Activated CD8-positive, alpha-beta T cell treated with anti-CD3 and anti-CD28 coated beads for 36 hours (primary cell): ENCODE measurements around the gene EVI5L. TPM values are rescaled to one million over a fixed set of nuclear protein-coding genes. Genes with fewer than 3 reads are reported as not detected.

ENCODE experiments used
- ATAC-seq: fragments of 200-7000 bp; cut with Tn5 transposase; one replicate; pipeline ENCODE4 v1.10.0; 2021; ENCODE audit warnings: mild to moderate bottlenecking, moderate library complexity
- CTCF ChIA-PET: fragments of 350-600 bp; sonication (Branson Sonifier 250); formaldehyde crosslinking; loops from one replicate; lab custom pipeline; 2021; ENCODE audit warnings: antibody characterized with exemption; lab: Charles Lee
- POLR2A ChIA-PET: fragments of 350-600 bp; sonication (Branson Sonifier 250); formaldehyde crosslinking; loops from one replicate; lab custom pipeline; 2021; ENCODE audit warnings: antibody characterized with exemption; lab: Charles Lee
- DNase-seq: peaks from one replicate; pipeline ENCODE4 v3.0.0-alpha.2; 2020
- H3K27ac Mint-ChIP-seq: one replicate; pipeline ENCODE4 v1.8.0; 2021; ENCODE audit warnings: mild to moderate bottlenecking, mixed read lengths
- H3K27me3 Mint-ChIP-seq: one replicate; pipeline ENCODE4 v1.8.0; 2021; ENCODE audit warnings: mixed read lengths
- H3K36me3 Mint-ChIP-seq: one replicate; pipeline ENCODE4 v1.8.0; 2021; ENCODE audit warnings: low read depth, mixed read lengths
- H3K4me1 Mint-ChIP-seq: one replicate; pipeline ENCODE4 v1.8.0; 2021; ENCODE audit warnings: low read depth, mixed read lengths
- H3K4me3 Mint-ChIP-seq: one replicate; pipeline ENCODE4 v1.8.0; 2021; ENCODE audit warnings: mild to moderate bottlenecking, moderate library complexity, mixed read lengths
- H3K9me3 Mint-ChIP-seq: one replicate; pipeline ENCODE4 v1.8.0; 2021; ENCODE audit warnings: mixed read lengths
- CTCF ChIP-seq: fragments of 200-600 bp; IDR thresholded peaks from one replicate; pipeline ENCODE4 v1.8.0; 2022; ENCODE audit warnings: antibody characterized with exemption, mild to moderate bottlenecking
- intact Hi-C: fragments of 100-400 bp; cut with micrococcal nuclease; formaldehyde crosslinking; loops from one replicate; pipeline ENCODE4 v1.10.0; 2022
- total RNA-seq, 2 experiments: library from RNA; stranded (reverse); gene quantifications; one replicate each; pipeline ENCODE4 v1.2.3, GENCODE V29; 2021

EVI5L gene
- total RNA-seq, 2 experiments from 2014 or later = 3.4 to 3.9 TPM

- no peak overlapping the region for H3K27ac Mint-ChIP-seq
- intact Hi-C loops = no loop called here
- DNase-seq (no peak), ATAC-seq (no peak)
- H3K4me1 Mint-ChIP-seq = no peaks in the 10 kb centered on the region
- H3K4me3 Mint-ChIP-seq = no peak overlapping the region
- TF ChIP-seq CTCF = no peak
- H3K9me3 Mint-ChIP-seq = no peaks in the 10 kb centered on the region
- ChIA-PET POLR2A (no interaction called here), CTCF (interaction anchor here (0.6 kb wide), 1 partner anchor 76 kb away, joined by 3 read pairs; no protein-coding TSS in a partner anchor)
- H3K36me3 Mint-ChIP-seq = no peaks in the 10 kb centered on the region
- no peaks in the 10 kb centered on the region for H3K27me3 Mint-ChIP-seq
Observed at GRCh38 chr19:7845390-7846154, 15.6 kb downstream of the EVI5L start.

GRCh38 chr19:7846155-7846646, 16.2 kb downstream of the EVI5L start:
- Mint-ChIP-seq H3K27me3 (no peaks in the 10 kb centered on the region), H3K4me1 (no peaks in the 10 kb centered on the region)
- ATAC-seq = no peak

GRCh38 chr19:7847664-7848063, 17.6 kb downstream of the EVI5L start:
- Mint-ChIP-seq H3K9me3 (no peaks in the 10 kb centered on the region), H3K4me3 (no peak overlapping the region), H3K27ac (no peak overlapping the region), H3K36me3 (no peaks in the 10 kb centered on the region), H3K4me1 (no peaks in the 10 kb centered on the region), H3K27me3 (no peaks in the 10 kb centered on the region)
- ChIA-PET CTCF (interaction anchor here (1.1 kb wide), 1 partner anchor 37 kb away, joined by 3 read pairs; no protein-coding TSS in a partner anchor), POLR2A (no interaction called here)
- DNase-seq (no peak), ATAC-seq (no peak)
- no peak for TF ChIP-seq CTCF
- intact Hi-C loops = no loop called here

More at GRCh38 chr19:7846155-7846646, 16.2 kb downstream of the EVI5L start:
- no peak for TF ChIP-seq CTCF
- no peak overlapping the region for H3K4me3 Mint-ChIP-seq
- H3K27ac Mint-ChIP-seq = no peak overlapping the region
- DNase-seq = no peak
- no peaks in the 10 kb centered on the region for H3K36me3 Mint-ChIP-seq
- CTCF ChIA-PET = interaction anchor here (0.6 kb wide), 1 partner anchor 77 kb away, joined by 3 read pairs; no protein-coding TSS in a partner anchor
- no peaks in the 10 kb centered on the region for H3K9me3 Mint-ChIP-seq
- intact Hi-C loops = no loop called here
- POLR2A ChIA-PET = no interaction called here

- Mint-ChIP-seq H3K36me3 (no peaks in the 10 kb centered on the region), H3K27ac (no peak overlapping the region), H3K4me3 (no peak overlapping the region), H3K4me1 (peaks cover 5% of the 10 kb centered on the region), H3K27me3 (no peaks in the 10 kb centered on the region), H3K9me3 (no peaks in the 10 kb centered on the region)
- POLR2A ChIA-PET = no interaction called here
- CTCF ChIA-PET = interaction anchor here (1.1 kb wide), 1 partner anchor 38 kb away, joined by 3 read pairs; no protein-coding TSS in a partner anchor
- intact Hi-C loops = no loop called here
- TF ChIP-seq CTCF = no peak
- ATAC-seq (no peak), DNase-seq (no peak)
Observed at GRCh38 chr19:7848779-7849457, 18.9 kb downstream of the EVI5L start.

- CTCF ChIA-PET = no interaction called here
- Mint-ChIP-seq H3K27ac (no peak overlapping the region), H3K9me3 (no peaks in the 10 kb centered on the region), H3K4me3 (no peak overlapping the region), H3K27me3 (no peaks in the 10 kb centered on the region), H3K36me3 (no peaks in the 10 kb centered on the region), H3K4me1 (peaks cover 5% of the 10 kb centered on the region)
- no peak for DNase-seq
- POLR2A ChIA-PET = interaction anchor here (0.9 kb wide), 1 partner anchor 10 kb away, joined by 3 read pairs; no protein-coding TSS in a partner anchor
- no peak for ATAC-seq
- intact Hi-C loops = no loop called here
- no peak for TF ChIP-seq CTCF
Observed at GRCh38 chr19:7849631-7849999, 19.6 kb downstream of the EVI5L start.
